Measurements from ENCODE around the gene FBXW4. TPM values are rescaled to one million over a fixed set of nuclear protein-coding genes. Genes with fewer than 3 reads are reported as not detected.
A peak's percentile ranks its signal among the peaks of the same experiment; 100 is the strongest.

The FBXW4 gene
- total and polyA plus RNA-seq, 2 of the 8 experiments (the other 6 are each of a cell fraction or from before 2014, with no cell fraction given) = 29.0 to 32.8 TPM

- no peak overlapping the region for H3K14ac ChIP-seq (ENCODE audit: insufficient read length)
- 91% methylated on average over 15 of the region's 15 CpGs; no CpG with 5 or more reads in 1 of the 2 experiments for WGBS, 2 experiments (ENCODE audit: extremely low coverage in 1 of 2, insufficient coverage in 1 of 2, insufficient read length in 1 of 2, insufficient replicate concordance in 2 of 2, low coverage in 1 of 2, low lambda C conversion rate in 2 of 2, missing lambda C conversion rate in 1 of 2)
- no peak overlapping the region for H3K4me2 ChIP-seq (ENCODE audit: insufficient read depth in 1 of 2, low read depth in 2 of 2, low read length in 2 of 2)
- H3K36me3 ChIP-seq (ENCODE audit: control insufficient read depth in 2 of 4, insufficient read depth in 4 of 4, low read length in 3 of 4) = no peaks in the 10 kb centered on the region
- no peak overlapping the region for H4K5ac ChIP-seq (ENCODE audit: insufficient read length, low read depth, low read length)
- H2AFZ ChIP-seq (ENCODE audit: low read length) = no peak overlapping the region
- H3K27me3 ChIP-seq (replicated peaks in 1 of 4; ENCODE audit: control insufficient read depth in 3 of 4, extremely low read depth in 1 of 4, insufficient read depth in 3 of 4, low read length in 3 of 4) = peaks cover 0 to 6% (median 5%) of the 10 kb centered on the region in 4 experiments; a peak in 4 of 7 replicates
- no peak overlapping the region for H2BK15ac ChIP-seq (ENCODE audit: low read length)
- no peak overlapping the region for H3K56ac ChIP-seq (replicated peaks; ENCODE audit: insufficient read length, low read depth, low read length)
- DNase-seq (ENCODE audit: low read depth in 1 of 2, low spot score in 2 of 2) = peak in 1 of 2 experiments; percentile 45
- no peak overlapping the region for H3K9ac ChIP-seq (replicated peaks in 1 of 4; ENCODE audit: extremely low read depth in 1 of 4, low read depth in 3 of 4, low read length in 3 of 4)
- no peaks in the 10 kb centered on the region for H3K79me2 ChIP-seq (ENCODE audit: control insufficient read depth in 1 of 2, insufficient read depth in 2 of 2, low read length in 2 of 2)
- no peak overlapping the region for H4K8ac ChIP-seq (ENCODE audit: extremely low read depth, insufficient read depth, low read length)
- no peak overlapping the region for H2BK120ac ChIP-seq (replicated peaks; ENCODE audit: low read depth, low read length)
- H4K91ac ChIP-seq (replicated peaks; ENCODE audit: insufficient read length, low read length) = no peak overlapping the region
- H2BK20ac ChIP-seq (ENCODE audit: low read length) = no peak overlapping the region
- no peak overlapping the region for H2AK5ac ChIP-seq (ENCODE audit: low read depth, low read length)
- no peaks in the 10 kb centered on the region for H4K20me1 ChIP-seq (replicated peaks in 1 of 2; ENCODE audit: control insufficient read depth in 1 of 2, insufficient read depth in 2 of 2, low read length in 2 of 2)
- H3K18ac ChIP-seq (ENCODE audit: extremely low read depth, low read length) = no peak overlapping the region
- H3K23ac ChIP-seq (ENCODE audit: insufficient read length) = no peak overlapping the region
- peaks cover 0 to 2% (median under 1%) of the 10 kb centered on the region in 4 experiments; a peak in 2 of 7 replicates for H3K4me1 ChIP-seq (replicated peaks in 1 of 4; ENCODE audit: control insufficient read depth in 3 of 4, insufficient read depth in 4 of 4, low read length in 3 of 4)
- TF ChIP-seq MAX (IDR thresholded peaks at IDR 0.05) = 0 out of 2 replicates have a peak, but pooled peaks have one; percentile 15
- no peak for TF ChIP-seq YY1 (IDR thresholded peaks at IDR 0.05; ENCODE audit: low read depth, low read length)
- no peak for TF ChIP-seq ZNF274 (IDR thresholded peaks at IDR 0.05; ENCODE audit: borderline replicate concordance, extremely low read depth, low read length)
- no peak overlapping the region for H2BK12ac ChIP-seq (ENCODE audit: low read depth, low read length)
- ChIA-PET POLR2A (ENCODE audit: partially characterized antibody) (interaction anchor here (0.6 to 2.8 kb wide), 3 partner anchors 12 to 76 kb away, joined by 3 to 9 read pairs (median 4); no protein-coding TSS in a partner anchor), CTCF (ENCODE audit: partially characterized antibody) (interaction anchor here (0.9 to 8.5 kb wide), 10 partner anchors 9 to 369 kb away, joined by 3 to 65 read pairs (median 6); no protein-coding TSS in a partner anchor)
- no peaks in the 10 kb centered on the region for H3K79me1 ChIP-seq (ENCODE audit: low read depth, low read length)
- no peak for FAIRE-seq
- H2BK5ac ChIP-seq (ENCODE audit: low read depth, low read length) = no peak overlapping the region
- no peaks in the 10 kb centered on the region; the same call in 1 of the 2 replicates for H3K23me2 ChIP-seq (ENCODE audit: low read depth, low read length)
- H3K4me3 ChIP-seq (ENCODE audit: extremely low read depth in 1 of 4, insufficient read depth in 2 of 4, low read depth in 3 of 4, low read length in 4 of 4) = no peak overlapping the region
- H3K9me3 ChIP-seq (ENCODE audit: insufficient read depth in 2 of 2, low read depth in 1 of 2, low read length in 1 of 2) = no peaks in the 10 kb centered on the region
- no peak overlapping the region for H3K27ac ChIP-seq (ENCODE audit: low read depth, low read length)
- H3K4ac ChIP-seq (replicated peaks; ENCODE audit: insufficient read length, low read depth, low read length) = no peak overlapping the region
Observed at GRCh38 chr10:101561068-101561915, 133.7 kb downstream of the FBXW4 start.

Measured in H1 (cell line).